Activated naive CD4-positive, alpha-beta T cell treated with anti-CD3 and anti-CD28 coated beads, Interleukin-2, amount 50 U/mL, for 24 hours (primary cell): Measurements from ENCODE around the gene DYNLL1.
"Not testable (repeated sequence)": the region's sequence is repeated elsewhere in the genome, so short reads cannot be mapped to it uniquely, and the experiment has no call there.

Experiments
- H3K27ac Mint-ChIP-seq: one replicate; pipeline ENCODE4 v1.8.0; 2021; ENCODE audit warnings: mild to moderate bottlenecking, mixed read lengths
- H3K27me3 Mint-ChIP-seq: one replicate; pipeline ENCODE4 v1.8.0; 2021; ENCODE audit warnings: mixed read lengths
- H3K36me3 Mint-ChIP-seq: one replicate; pipeline ENCODE4 v1.8.0; 2021; ENCODE audit warnings: mixed read lengths
- H3K4me1 Mint-ChIP-seq: one replicate; pipeline ENCODE4 v1.8.0; 2021; ENCODE audit warnings: mixed read lengths
- H3K4me3 Mint-ChIP-seq: one replicate; pipeline ENCODE4 v1.8.0; 2021; ENCODE audit warnings: mild to moderate bottlenecking, mixed read lengths
- H3K9me3 Mint-ChIP-seq: one replicate; pipeline ENCODE4 v1.8.0; 2021; ENCODE audit warnings: mixed read lengths

The DYNLL1 gene

GRCh38 chr12:120529641-120530417 lies 33.9 kb downstream of the DYNLL1 start:
- Mint-ChIP-seq H3K27ac (peak overlapping the region; percentile 100), H3K4me1 (peaks cover 22% of the 10 kb centered on the region), H3K9me3 (no peaks in the 10 kb centered on the region), H3K4me3 (peak overlapping the region; percentile 100), H3K36me3 (peaks cover 2% of the 10 kb centered on the region), H3K27me3 (no peaks in the 10 kb centered on the region)

- H3K4me1 Mint-ChIP-seq: peaks cover 22% of the 10 kb centered on the region
- H3K27ac Mint-ChIP-seq, H3K36me3 Mint-ChIP-seq, H3K9me3 Mint-ChIP-seq, H3K27me3 Mint-ChIP-seq: not testable (repeated sequence)
- H3K4me3 Mint-ChIP-seq: peak overlapping the region; percentile 36
These were observed 34.5 kb downstream of the DYNLL1 start for GRCh38 chr12:120530418-120530761.

- H3K36me3 Mint-ChIP-seq: peaks cover 4% of the 10 kb centered on the region
- no peaks in the 10 kb centered on the region for H3K27me3 Mint-ChIP-seq
- no peak overlapping the region for H3K4me3 Mint-ChIP-seq
- H3K27ac Mint-ChIP-seq: no peak overlapping the region
- no peaks in the 10 kb centered on the region for H3K9me3 Mint-ChIP-seq
- peaks cover 39% of the 10 kb centered on the region for H3K4me1 Mint-ChIP-seq
These were observed 36.9 kb downstream of the DYNLL1 start for GRCh38 chr12:120532701-120533238.

- peak within 1 kb of the TSS; percentile 94 for H3K4me3 Mint-ChIP-seq
- H3K4me1 Mint-ChIP-seq: peaks cover 48% of the 10 kb centered on the region
- H3K9me3 Mint-ChIP-seq: no peaks in the 10 kb centered on the region
- H3K27ac Mint-ChIP-seq: peak within 1 kb of the TSS; percentile 91
- H3K27me3 Mint-ChIP-seq: no peaks in the 10 kb centered on the region
- peaks cover 7% of the 10 kb centered on the region for H3K36me3 Mint-ChIP-seq
These were observed 38.3 kb downstream of the DYNLL1 start, which contains the start of gene RNF10 for GRCh38 chr12:120534203-120534702. Gene RNF10 (plus strand): TSS chr12:120534356. CDS start chr12:120534812, 456 bp downstream.

- Mint-ChIP-seq H3K4me3 (peak overlapping the region; percentile 94), H3K27me3 (no peaks in the 10 kb centered on the region), H3K27ac (peak overlapping the region; percentile 91), H3K4me1 (peaks cover 48% of the 10 kb centered on the region), H3K36me3 (peaks cover 7% of the 10 kb centered on the region), H3K9me3 (no peaks in the 10 kb centered on the region)
These were observed 39.1 kb downstream of the DYNLL1 start for GRCh38 chr12:120534703-120535655.

GRCh38 chr12:120536064-120536791 lies 40.3 kb downstream of the DYNLL1 start:
- peaks cover 55% of the 10 kb centered on the region for H3K4me1 Mint-ChIP-seq
- no peaks in the 10 kb centered on the region for H3K9me3 Mint-ChIP-seq
- peak overlapping the region; percentile 89 for H3K27ac Mint-ChIP-seq
- H3K4me3 Mint-ChIP-seq: peak overlapping the region; percentile 94
- H3K36me3 Mint-ChIP-seq: peaks cover 7% of the 10 kb centered on the region
- no peaks in the 10 kb centered on the region for H3K27me3 Mint-ChIP-seq

- peak overlapping the region; percentile 74 for H3K27ac Mint-ChIP-seq
- no peaks in the 10 kb centered on the region for H3K9me3 Mint-ChIP-seq
- peaks cover 7% of the 10 kb centered on the region for H3K36me3 Mint-ChIP-seq
- H3K4me1 Mint-ChIP-seq: peaks cover 66% of the 10 kb centered on the region
- H3K27me3 Mint-ChIP-seq: no peaks in the 10 kb centered on the region
- H3K4me3 Mint-ChIP-seq: peak overlapping the region; percentile 94
These were observed 41.9 kb downstream of the DYNLL1 start for GRCh38 chr12:120537856-120538220.

- Mint-ChIP-seq H3K9me3 (no peaks in the 10 kb centered on the region), H3K4me1 (peaks cover 68% of the 10 kb centered on the region), H3K4me3 (peak overlapping the region; percentile 94), H3K27me3 (no peaks in the 10 kb centered on the region), H3K36me3 (peaks cover 7% of the 10 kb centered on the region), H3K27ac (peak overlapping the region; percentile 80)
These were observed 42.6 kb downstream of the DYNLL1 start for GRCh38 chr12:120538281-120539156.

- Mint-ChIP-seq H3K9me3 (no peaks in the 10 kb centered on the region), H3K4me3 (peak overlapping the region; percentile 94), H3K27ac (no peak overlapping the region), H3K4me1 (peaks cover 65% of the 10 kb centered on the region), H3K27me3 (no peaks in the 10 kb centered on the region), H3K36me3 (peaks cover 7% of the 10 kb centered on the region)
These were observed 43.4 kb downstream of the DYNLL1 start for GRCh38 chr12:120539303-120539702.

- Mint-ChIP-seq H3K4me3 (peak overlapping the region; percentile 8), H3K27ac (peak overlapping the region; percentile 41), H3K27me3 (no peaks in the 10 kb centered on the region), H3K4me1 (peaks cover 72% of the 10 kb centered on the region), H3K36me3 (peaks cover 7% of the 10 kb centered on the region), H3K9me3 (no peaks in the 10 kb centered on the region)
These were observed 44.5 kb downstream of the DYNLL1 start for GRCh38 chr12:120540445-120540844.

- no peak overlapping the region for H3K4me3 Mint-ChIP-seq
- H3K36me3 Mint-ChIP-seq: peaks cover 7% of the 10 kb centered on the region
- no peaks in the 10 kb centered on the region for H3K27me3 Mint-ChIP-seq
- peaks cover 67% of the 10 kb centered on the region for H3K4me1 Mint-ChIP-seq
- H3K9me3 Mint-ChIP-seq: no peaks in the 10 kb centered on the region
- no peak overlapping the region for H3K27ac Mint-ChIP-seq
These were observed 46.3 kb downstream of the DYNLL1 start for GRCh38 chr12:120542166-120542565.

- Mint-ChIP-seq H3K27ac (no peak overlapping the region), H3K9me3 (no peaks in the 10 kb centered on the region), H3K4me3 (no peak overlapping the region), H3K4me1 (peaks cover 42% of the 10 kb centered on the region), H3K36me3 (peaks cover 3% of the 10 kb centered on the region), H3K27me3 (no peaks in the 10 kb centered on the region)
These were observed 48.8 kb downstream of the DYNLL1 start for GRCh38 chr12:120544691-120545090.

GRCh38 chr12:120546050-120546386 lies 50.1 kb downstream of the DYNLL1 start:
- Mint-ChIP-seq H3K27me3 (no peaks in the 10 kb centered on the region), H3K36me3 (peaks cover 3% of the 10 kb centered on the region), H3K9me3 (no peaks in the 10 kb centered on the region), H3K4me1 (peaks cover 33% of the 10 kb centered on the region), H3K4me3 (no peak overlapping the region), H3K27ac (no peak overlapping the region)
